Liver (tissue), 9 donors: ENCODE data around the gene TMEM50A. TPM values are rescaled to one million over a fixed set of nuclear protein-coding genes. Genes with fewer than 3 reads are reported as not detected.

ENCODE experiments used
- DNase-seq: peaks from one replicate; pipeline ENCODE4 v3.0.0-alpha.2; 2017; ENCODE audit warnings: low spot score
- H3K27ac ChIP-seq, 2 donors: one replicate each; pipeline ENCODE4 v1.7.0; 2013; ENCODE audit warnings: inconsistent platforms in 2 of 2, low read length in 2 of 2, control low read depth in 1 of 2, low read depth in 1 of 2, mild to moderate bottlenecking in 1 of 2
- H3K27me3 ChIP-seq, 4 donors: one replicate each; pipeline versions ENCODE4 v1.6.1 to v1.7.0; 2013; ENCODE audit warnings: low read length in 3 of 4, inconsistent platforms in 1 of 4, mild to moderate bottlenecking in 1 of 4, moderate library complexity in 1 of 4; ENCODE audit not compliant: control insufficient read depth in 4 of 4, insufficient read depth in 4 of 4
- H3K36me3 ChIP-seq, 4 donors: one replicate each; pipeline versions ENCODE4 v1.6.1 to v1.7.0; 2013; ENCODE audit warnings: low read length in 3 of 4, mild to moderate bottlenecking in 3 of 4, low read depth in 1 of 4, moderate library complexity in 1 of 4; ENCODE audit not compliant: control insufficient read depth in 4 of 4, insufficient read depth in 3 of 4
- H3K4me1 ChIP-seq, 4 donors: one replicate each; pipeline versions ENCODE4 v1.6.1 to v1.7.0; 2013; ENCODE audit warnings: low read length in 3 of 4, mild to moderate bottlenecking in 3 of 4, moderate library complexity in 1 of 4; ENCODE audit not compliant: control insufficient read depth in 4 of 4, insufficient read depth in 4 of 4
- H3K4me3 ChIP-seq, 3 donors: one replicate each; pipeline versions ENCODE4 v1.6.1 to v1.7.0; 2013; ENCODE audit warnings: low read length in 3 of 3, control low read depth in 1 of 3, low read depth in 1 of 3, mild to moderate bottlenecking in 1 of 3
- H3K9ac ChIP-seq, 2 donors: one replicate each; pipeline ENCODE4 v1.7.0; 2013; ENCODE audit warnings: low read length in 2 of 2, mild to moderate bottlenecking in 2 of 2, moderate library complexity in 2 of 2, control low read depth in 1 of 2, low read depth in 1 of 2
- H3K9me3 ChIP-seq, 4 donors: one replicate each; pipeline versions ENCODE4 v1.6.1 to v1.7.0; 2013; ENCODE audit warnings: low read length in 3 of 4; ENCODE audit not compliant: control insufficient read depth in 4 of 4
- EGR1 ChIP-seq, 2 donors: IDR thresholded peaks; 2 replicates each; pipeline ENCODE4 v1.6.1; 2016 to 2018; ENCODE audit warnings: antibody characterized with exemption in 2 of 2, low read depth in 2 of 2
- HNF4A ChIP-seq, 2 donors: conservative IDR thresholded peaks; 2 replicates each; pipeline ENCODE4 v1.6.1; 2016; ENCODE audit warnings: antibody characterized with exemption in 2 of 2, mild to moderate bottlenecking in 2 of 2
- NR2F2 ChIP-seq: IDR thresholded peaks from 2 replicates; pipeline ENCODE4 v1.6.1; 2016; ENCODE audit warnings: antibody characterized with exemption
- RAD21 ChIP-seq, 2 donors: IDR thresholded peaks; 2 replicates each; pipeline ENCODE4 v1.6.1; 2016; ENCODE audit warnings: antibody characterized with exemption in 2 of 2, mild to moderate bottlenecking in 2 of 2
- RXRA ChIP-seq, 2 donors: IDR thresholded peaks; 2 replicates each; pipeline ENCODE4 v1.6.1; 2017 to 2018; ENCODE audit warnings: antibody characterized with exemption in 2 of 2, mild to moderate bottlenecking in 1 of 2
- TAF1 ChIP-seq: conservative IDR thresholded peaks from 2 replicates; pipeline ENCODE4 v1.6.1; 2016; ENCODE audit warnings: antibody characterized with exemption, mild to moderate bottlenecking
- YY1 ChIP-seq: IDR thresholded peaks from 2 replicates; pipeline ENCODE4 v1.6.1; 2016; ENCODE audit warnings: antibody characterized with exemption, mild to moderate bottlenecking
- ZBTB33 ChIP-seq: IDR thresholded peaks from 2 replicates; pipeline ENCODE4 v1.6.1; 2016; ENCODE audit warnings: antibody characterized with exemption
- WGBS: extraction: QIAGEN DNeasy Blood & Tissue Kit; methylation state at CpG from one replicate; pipeline ENCODE4 v1.1.7; 2013; 5-methylcytosine and 5-hydroxymethylcytosine counted together
- polyA plus RNA-seq, 2 donors: library from polyadenylated mRNA; stranded (reverse) in 1 of 2; unstranded in 1 of 2; fragments of 200-250 nt in 1 of 2; fragments of >200 nt in 1 of 2; fragmentation: Nextera tagmentation in 1 of 2; extraction: Ambion mirVana in 1 of 2; gene quantifications; one replicate each; pipeline versions ENCODE4 v1.2.1 to v1.2.3, GENCODE V29; 2013 to 2015
- total RNA-seq, 2 donors: library from RNA; depleted of rRNA; stranded (reverse); fragments of >200 nt; gene quantifications; one replicate each; pipeline ENCODE4 v1.2.3, GENCODE V29; 2014
- TF ChIP-seq, protein P1 (sequence below): IDR thresholded peaks from 2 replicates; pipeline ENCODE4 v1.6.1; 2016; ENCODE audit warnings: antibody characterized with exemption
- TF ChIP-seq, protein P2 (sequence below): IDR thresholded peaks from 2 replicates; pipeline ENCODE4 v1.6.1; 2016; ENCODE audit warnings: antibody characterized with exemption
- donor health status: healthy.
- donor health status: healthy.
- donor health status: healthy.
- donor health status: healthy.
- donor health status: healthy.

Gene TMEM50A
- total and polyA plus RNA-seq, 4 donors, result 22.4 to 64.2 (median 38.1) TPM

DNA sequence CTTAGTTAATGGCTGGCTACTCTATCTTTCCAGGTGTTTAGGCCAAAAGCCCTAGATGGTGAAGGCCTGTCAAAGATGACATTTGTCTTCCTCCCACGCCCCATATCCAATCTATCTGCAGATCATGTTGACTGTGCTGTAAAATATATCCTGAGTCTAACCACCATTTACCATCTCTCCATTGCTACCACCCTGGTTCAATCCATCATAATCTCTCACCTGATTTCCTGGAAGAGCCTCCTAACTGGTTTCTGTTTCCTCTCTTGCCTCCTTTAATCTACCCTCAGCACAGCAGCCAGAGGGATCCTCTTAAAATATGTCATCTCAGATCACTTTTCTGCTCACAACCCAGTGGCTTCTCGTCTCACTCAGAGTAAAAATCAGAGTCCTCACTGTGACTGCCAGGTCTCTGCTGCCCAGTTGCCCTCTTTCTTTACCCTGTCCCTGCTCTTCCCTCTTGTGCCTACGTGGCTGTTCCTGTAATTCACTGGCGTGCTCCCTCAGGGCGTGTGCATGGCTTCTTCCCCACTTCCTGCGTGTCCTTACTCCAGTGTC is 17.8 kb downstream of the TMEM50A start:
- no peak for TF ChIP-seq EGR1 (IDR thresholded peaks at IDR 0.05; ENCODE audit: low read depth in 2 of 2)
- peak in 1 of 2 donors; percentile 19 for TF ChIP-seq HNF4A (conservative IDR thresholded peaks at IDR 0.05)
- H3K9me3 ChIP-seq, result no peaks in the 10 kb centered on the region
- 36% methylated on average over 6 of the region's 6 CpGs for WGBS
- no peak overlapping the region for H3K9ac ChIP-seq
- peaks cover 4 to 16% (median 11%) of the 10 kb centered on the region in 4 donors for H3K4me1 ChIP-seq
- H3K36me3 ChIP-seq, result peaks cover 4 to 16% (median 6%) of the 10 kb centered on the region in 4 donors
- no peak for DNase-seq
- H3K27ac ChIP-seq, result peak overlapping the region; percentile 2 to 57
- no peak overlapping the region for H3K4me3 ChIP-seq
- H3K27me3 ChIP-seq, result no peaks in the 10 kb centered on the region

DNA sequence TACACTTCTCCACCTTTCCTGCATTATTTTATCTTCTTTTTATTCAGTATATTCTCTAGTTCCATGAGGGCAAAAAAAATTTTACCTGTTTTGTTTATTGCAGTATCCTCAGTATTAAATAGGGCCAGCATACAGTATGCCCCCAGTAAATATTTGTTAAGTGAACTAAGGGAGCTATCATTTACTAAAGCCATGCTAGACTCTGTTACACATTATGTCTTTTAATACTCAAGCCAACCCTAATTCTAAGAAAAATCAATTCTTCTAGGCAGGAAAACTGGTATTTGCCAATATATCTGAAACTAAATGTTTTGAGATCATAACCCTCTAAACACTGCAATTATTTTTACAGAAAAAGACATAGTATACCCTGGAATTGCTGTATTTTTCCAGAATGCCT is 18.3 kb downstream of the TMEM50A start:
- Histone ChIP-seq H3K9ac (no peak overlapping the region), H3K27ac (peak overlapping the region; percentile 2 to 57), H3K4me1 (peaks cover 4 to 16% (median 11%) of the 10 kb centered on the region in 4 donors), H3K4me3 (no peak overlapping the region), H3K9me3 (no peaks in the 10 kb centered on the region), H3K27me3 (no peaks in the 10 kb centered on the region), H3K36me3 (peaks cover 4 to 21% (median 7%) of the 10 kb centered on the region in 4 donors)
- DNase-seq, result no peak
- TF ChIP-seq HNF4A (conservative IDR thresholded peaks at IDR 0.05) (peak; percentile 0 to 30), RAD21 (IDR thresholded peaks at IDR 0.05) (no peak)

GRCh38 chr1:25356848-25357247 is 18.7 kb downstream of the TMEM50A start:
- Histone ChIP-seq H3K9me3 (no peaks in the 10 kb centered on the region), H3K27ac (no peak overlapping the region), H3K4me3 (no peak overlapping the region), H3K27me3 (no peaks in the 10 kb centered on the region), H3K36me3 (peaks cover 4 to 25% (median 7%) of the 10 kb centered on the region in 4 donors), H3K9ac (no peak overlapping the region), H3K4me1 (peaks cover 4 to 19% (median 11%) of the 10 kb centered on the region in 4 donors)
- TF ChIP-seq YY1 (no peak), ZBTB33 (no peak), RXRA (IDR thresholded peaks at IDR 0.05) (no peak), TAF1 (no peak), RAD21 (IDR thresholded peaks at IDR 0.05) (no peak), NR2F2 (no peak)
- TF ChIP-seq, protein P1, sequence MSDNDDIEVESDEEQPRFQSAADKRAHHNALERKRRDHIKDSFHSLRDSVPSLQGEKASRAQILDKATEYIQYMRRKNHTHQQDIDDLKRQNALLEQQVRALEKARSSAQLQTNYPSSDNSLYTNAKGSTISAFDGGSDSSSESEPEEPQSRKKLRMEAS, result no peak
- TF ChIP-seq, protein P2, sequence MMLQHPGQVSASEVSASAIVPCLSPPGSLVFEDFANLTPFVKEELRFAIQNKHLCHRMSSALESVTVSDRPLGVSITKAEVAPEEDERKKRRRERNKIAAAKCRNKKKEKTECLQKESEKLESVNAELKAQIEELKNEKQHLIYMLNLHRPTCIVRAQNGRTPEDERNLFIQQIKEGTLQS, result no peak
- no peak for DNase-seq
- WGBS, result 94% methylated on average over 1 of the region's 1 CpG
